ENCODE data around the gene SETX.

Gene SETX

GRCh38 chr9:132239999-132240840, 114.6 kb downstream of the SETX start:
- no peak for DNase-seq

- no peak for DNase-seq
Measured at GRCh38 chr9:132239518-132239917, 115.3 kb downstream of the SETX start.

- DNase-seq, result no peak
Measured at GRCh38 chr9:132238992-132239391, 115.8 kb downstream of the SETX start.

GRCh38 chr9:132238026-132238972, 116.5 kb downstream of the SETX start:
- DNase-seq, result no peak

GRCh38 chr9:132237481-132237880, 117.3 kb downstream of the SETX start:
- no peak for DNase-seq

GRCh38 chr9:132236662-132237311, 118.0 kb downstream of the SETX start:
- no peak for DNase-seq

- peak; percentile 82 for DNase-seq
Measured at GRCh38 chr9:132235894-132236661, 118.7 kb downstream of the SETX start.

- no peak for DNase-seq
Measured at GRCh38 chr9:132235125-132235524, 119.7 kb downstream of the SETX start.

GRCh38 chr9:132234535-132234934, 120.3 kb downstream of the SETX start:
- DNase-seq, result peak; percentile 54

- no peak for DNase-seq
Measured at GRCh38 chr9:132233138-132233537, 121.6 kb downstream of the SETX start.

- DNase-seq, result no peak
Measured at GRCh38 chr9:132232522-132232921, 122.3 kb downstream of the SETX start.

- no peak for DNase-seq
Measured at GRCh38 chr9:132231019-132231701, 123.6 kb downstream of the SETX start.

GRCh38 chr9:132230605-132231004, 124.2 kb downstream of the SETX start:
- no peak for DNase-seq

GRCh38 chr9:132228062-132228461, 126.7 kb downstream of the SETX start:
- DNase-seq, result no peak

- DNase-seq, result no peak
Measured at GRCh38 chr9:132226571-132227430, 128.0 kb downstream of the SETX start.

- DNase-seq, result no peak
Measured at GRCh38 chr9:132224645-132225044, 130.1 kb downstream of the SETX start.

- DNase-seq, result no peak
Measured at GRCh38 chr9:132221941-132222340, 132.8 kb downstream of the SETX start.

- no peak for DNase-seq
Measured at GRCh38 chr9:132218208-132218607, 136.6 kb downstream of the SETX start.

GRCh38 chr9:132216861-132217619, 137.7 kb downstream of the SETX start:
- DNase-seq, result no peak

GRCh38 chr9:132214027-132214622, 140.7 kb downstream of the SETX start:
- peak; percentile 90 for DNase-seq

Measured in right hindlimb (tissue), 1 donor.